Activated CD8-positive, alpha-beta T cell treated with anti-CD3 and anti-CD28 coated beads for 36 hours (primary cell): ENCODE data around the gene RTKN. TPM values are rescaled to one million over a fixed set of nuclear protein-coding genes. Genes with fewer than 3 reads are reported as not detected.
A peak's percentile ranks its signal among the peaks of the same experiment; 100 is the strongest.
"Not testable (repeated sequence)": the region's sequence is repeated elsewhere in the genome, so short reads cannot be mapped to it uniquely, and the experiment has no call there.

ENCODE experiments used
- ATAC-seq: fragments of 200-7000 bp; cut with Tn5 transposase; one replicate; pipeline ENCODE4 v1.10.0; 2021; ENCODE audit warnings: mild to moderate bottlenecking, moderate library complexity
- CTCF ChIA-PET: fragments of 350-600 bp; sonication (Branson Sonifier 250); formaldehyde crosslinking; loops from one replicate; lab custom pipeline; 2021; ENCODE audit warnings: antibody characterized with exemption; lab: Charles Lee
- POLR2A ChIA-PET: fragments of 350-600 bp; sonication (Branson Sonifier 250); formaldehyde crosslinking; loops from one replicate; lab custom pipeline; 2021; ENCODE audit warnings: antibody characterized with exemption; lab: Charles Lee
- DNase-seq: peaks from one replicate; pipeline ENCODE4 v3.0.0-alpha.2; 2020
- H3K27ac Mint-ChIP-seq: one replicate; pipeline ENCODE4 v1.8.0; 2021; ENCODE audit warnings: mild to moderate bottlenecking, mixed read lengths
- H3K27me3 Mint-ChIP-seq: one replicate; pipeline ENCODE4 v1.8.0; 2021; ENCODE audit warnings: mixed read lengths
- H3K36me3 Mint-ChIP-seq: one replicate; pipeline ENCODE4 v1.8.0; 2021; ENCODE audit warnings: low read depth, mixed read lengths
- H3K4me1 Mint-ChIP-seq: one replicate; pipeline ENCODE4 v1.8.0; 2021; ENCODE audit warnings: low read depth, mixed read lengths
- H3K4me3 Mint-ChIP-seq: one replicate; pipeline ENCODE4 v1.8.0; 2021; ENCODE audit warnings: mild to moderate bottlenecking, moderate library complexity, mixed read lengths
- H3K9me3 Mint-ChIP-seq: one replicate; pipeline ENCODE4 v1.8.0; 2021; ENCODE audit warnings: mixed read lengths
- CTCF ChIP-seq: fragments of 200-600 bp; IDR thresholded peaks from one replicate; pipeline ENCODE4 v1.8.0; 2022; ENCODE audit warnings: antibody characterized with exemption, mild to moderate bottlenecking
- intact Hi-C: fragments of 100-400 bp; cut with micrococcal nuclease; formaldehyde crosslinking; loops from one replicate; pipeline ENCODE4 v1.10.0; 2022
- total RNA-seq, 2 experiments: library from RNA; stranded (reverse); gene quantifications; one replicate each; pipeline ENCODE4 v1.2.3, GENCODE V29; 2021

The RTKN gene
- total RNA-seq, 2 experiments from 2014 or later = 1.2 to 1.6 TPM

GRCh38 chr2:74464406-74464805 lies 22.7 kb upstream of the RTKN start:
- Mint-ChIP-seq H3K4me1 (peaks cover 23% of the 10 kb centered on the region), H3K4me3 (peak overlapping the region; percentile 99), H3K9me3 (no peaks in the 10 kb centered on the region), H3K36me3 (peaks cover 11% of the 10 kb centered on the region), H3K27ac (peak overlapping the region; percentile 83), H3K27me3 (no peaks in the 10 kb centered on the region)
- CTCF ChIA-PET = interaction anchor here (1.0 to 2.4 kb wide), 3 partner anchors 9 to 18 kb away, joined by 4 to 9 read pairs (median 6); partner anchors contain the start of genes CCDC142, INO80B and TTC31
- DNase-seq (no peak), ATAC-seq (peak; percentile 6)
- intact Hi-C loops = no loop called here
- TF ChIP-seq CTCF = no peak
- POLR2A ChIA-PET = interaction anchor here (0.5 to 2.2 kb wide), 7 partner anchors 8 to 46 kb away, joined by 3 to 13 read pairs (median 6); partner anchors contain the start of genes CCDC142, INO80B, MRPL53 and TTC31

- POLR2A ChIA-PET = interaction anchor here (1.1 kb wide), 1 partner anchor 10 kb away, joined by 3 read pairs; the partner anchor contains the start of gene MRPL53
- Mint-ChIP-seq H3K27me3 (no peaks in the 10 kb centered on the region), H3K4me1 (peaks cover 25% of the 10 kb centered on the region), H3K9me3 (no peaks in the 10 kb centered on the region), H3K27ac (no peak overlapping the region), H3K4me3 (peak overlapping the region; percentile 63), H3K36me3 (peaks cover 11% of the 10 kb centered on the region)
- intact Hi-C loops = loop anchor here (2.0 kb wide), 1 partner anchor 14 kb away; no protein-coding TSS in a partner anchor
- CTCF ChIA-PET = interaction anchor here (1.3 to 2.5 kb wide), 2 partner anchors 9 to 13 kb away, joined by 3 to 8 read pairs; partner anchors contain the start of gene MRPL53
- DNase-seq = no peak
- TF ChIP-seq CTCF = no peak
- ATAC-seq = no peak
Observed at GRCh38 chr2:74462786-74463105, 21.0 kb upstream of the RTKN start.

- peaks cover 12% of the 10 kb centered on the region for H3K36me3 Mint-ChIP-seq
- H3K27ac Mint-ChIP-seq = no peak overlapping the region
- no peak overlapping the region for H3K4me3 Mint-ChIP-seq
- intact Hi-C loops = loop anchor here (2.0 kb wide), 1 partner anchor 15 kb away; no protein-coding TSS in a partner anchor
- POLR2A ChIA-PET = interaction anchor here (0.8 to 1.1 kb wide), 3 partner anchors 9 to 11 kb away, joined by 3 to 5 read pairs (median 3); partner anchors contain the start of gene MRPL53
- no peaks in the 10 kb centered on the region for H3K9me3 Mint-ChIP-seq
- peaks cover 26% of the 10 kb centered on the region for H3K4me1 Mint-ChIP-seq
- no peak for ATAC-seq
- H3K27me3 Mint-ChIP-seq = no peaks in the 10 kb centered on the region
- no peak for TF ChIP-seq CTCF
- CTCF ChIA-PET = interaction anchor here (0.7 to 2.5 kb wide), 5 partner anchors 10 to 70 kb away, joined by 3 to 8 read pairs (median 3); partner anchors contain the start of gene MRPL53
- no peak for DNase-seq
Observed at GRCh38 chr2:74462054-74462785, 20.5 kb upstream of the RTKN start.

GRCh38 chr2:74461187-74462053 lies 19.7 kb upstream of the RTKN start:
- peak; percentile 49 for DNase-seq
- intact Hi-C loops = loop anchor here (2.0 kb wide), 1 partner anchor 15 kb away; no protein-coding TSS in a partner anchor
- no peaks in the 10 kb centered on the region for H3K27me3 Mint-ChIP-seq
- TF ChIP-seq CTCF = peak; percentile 6
- no peak overlapping the region for H3K4me3 Mint-ChIP-seq
- H3K27ac Mint-ChIP-seq = no peak overlapping the region
- ATAC-seq = no peak
- CTCF ChIA-PET = interaction anchor here (0.7 to 2.5 kb wide), 4 partner anchors 9 to 71 kb away, joined by 3 to 8 read pairs (median 4); partner anchors contain the start of gene MRPL53
- H3K9me3 Mint-ChIP-seq = no peaks in the 10 kb centered on the region
- H3K36me3 Mint-ChIP-seq = peaks cover 16% of the 10 kb centered on the region
- H3K4me1 Mint-ChIP-seq = peaks cover 33% of the 10 kb centered on the region
- POLR2A ChIA-PET = interaction anchor here (0.8 to 3.6 kb wide), 3 partner anchors 10 to 11 kb away, joined by 3 to 25 read pairs (median 5); partner anchors contain the start of gene MRPL53

GRCh38 chr2:74460187-74460586 lies 18.4 kb upstream of the RTKN start:
- CTCF ChIA-PET = interaction anchor here (1.8 to 4.1 kb wide), 3 partner anchors 12 to 72 kb away, joined by 4 to 30 read pairs (median 8); partner anchors contain the start of genes AUP1, HTRA2 and MRPL53
- H3K27me3 Mint-ChIP-seq, ATAC-seq, H3K9me3 Mint-ChIP-seq, H3K27ac Mint-ChIP-seq, intact Hi-C loops, DNase-seq: not testable (repeated sequence)
- Mint-ChIP-seq H3K4me1 (peaks cover 42% of the 10 kb centered on the region), H3K4me3 (peak overlapping the region; percentile 98), H3K36me3 (peaks cover 24% of the 10 kb centered on the region)
- POLR2A ChIA-PET = interaction anchor here (2.9 to 4.1 kb wide), 3 partner anchors 7 to 40 kb away, joined by 10 to 25 read pairs (median 21); partner anchors contain the start of genes LBX2 and MRPL53

GRCh38 chr2:74459503-74460118 lies 17.9 kb upstream of the RTKN start:
- DNase-seq, H3K27me3 Mint-ChIP-seq, ATAC-seq, intact Hi-C loops, H3K9me3 Mint-ChIP-seq: not testable (repeated sequence)
- peaks cover 27% of the 10 kb centered on the region for H3K36me3 Mint-ChIP-seq
- peaks cover 43% of the 10 kb centered on the region for H3K4me1 Mint-ChIP-seq
- ChIA-PET POLR2A (interaction anchor here (0.5 to 5.6 kb wide), 6 partner anchors 8 to 704 kb away, joined by 3 to 48 read pairs (median 16); partner anchors contain the start of genes CCDC142, LBX2, MRPL53 and TTC31), CTCF (interaction anchor here (0.7 to 4.1 kb wide), 7 partner anchors 8 to 129 kb away, joined by 3 to 30 read pairs (median 6); partner anchors contain the start of genes AUP1, CCDC142, HTRA2 and TTC31)
- peak overlapping the region; percentile 43 for H3K27ac Mint-ChIP-seq
- peak overlapping the region; percentile 98 for H3K4me3 Mint-ChIP-seq
